HepG2 (cell line): ENCODE data around the gene PLEKHA6. TPM values are rescaled to one million over a fixed set of nuclear protein-coding genes. Genes with fewer than 3 reads are reported as not detected.
A peak's percentile ranks its signal among the peaks of the same experiment; 100 is the strongest.

Experiments
- FOXK1 ChIP-seq: sonication (generic); formaldehyde crosslinking; IDR thresholded peaks from 2 replicates; pipeline ENCODE4 v1.4.0; 2020; ENCODE audit warnings: low read depth, missing genetic modification reagents, borderline replicate concordance
- HOXA3 ChIP-seq: sonication (generic); formaldehyde crosslinking; IDR thresholded peaks from 2 replicates; pipeline ENCODE4 v1.5.0; 2020; ENCODE audit warnings: missing genetic modification reagents
- HOXD1 ChIP-seq: sonication (generic); formaldehyde crosslinking; IDR thresholded peaks from 2 replicates; pipeline ENCODE4 v1.5.0; 2020; ENCODE audit warnings: missing genetic modification reagents
- KAT7 ChIP-seq: IDR thresholded peaks from 2 replicates; pipeline ENCODE4 v1.6.1; 2018; ENCODE audit warnings: borderline replicate concordance, missing compliant biosample characterization
- KMT2B ChIP-seq: IDR thresholded peaks from 2 replicates; pipeline ENCODE4 v1.6.1; 2016; ENCODE audit warnings: missing genetic modification reagents, missing compliant biosample characterization
- MXI1 ChIP-seq: IDR thresholded peaks from 3 replicates; pipeline ENCODE4 v1.6.1; 2012; ENCODE audit warnings: low read depth, low read length, inconsistent platforms, borderline replicate concordance
- NFE2L1 ChIP-seq: sonication (generic); formaldehyde crosslinking; IDR thresholded peaks from 2 replicates; pipeline ENCODE4 v1.4.0; 2020; ENCODE audit warnings: missing genetic modification reagents, mild to moderate bottlenecking, borderline replicate concordance
- POLR2A ChIP-seq, 2 experiments: IDR thresholded peaks; 2 replicates each; pipeline ENCODE4 v1.6.1; 2011; ENCODE audit warnings: low read depth in 2 of 2, low read length in 2 of 2, mild to moderate bottlenecking in 1 of 2, moderate library complexity in 1 of 2; ENCODE audit not compliant: insufficient read depth in 1 of 2
- SRSF1 ChIP-seq: fragments of 200-400 bp; formaldehyde crosslinking; optimal IDR thresholded peaks from 2 replicates; pipeline ENCODE3; 2017; ENCODE audit warnings: mild to moderate bottlenecking, low read depth, low read length, moderate library complexity
- TAF15 ChIP-seq: fragments of 200-400 bp; formaldehyde crosslinking; IDR thresholded peaks from one replicate; pipeline ENCODE4 v1.6.1; 2018; ENCODE audit warnings: mild to moderate bottlenecking, low read depth, low read length; ENCODE audit not compliant: poor library complexity, severe bottlenecking
- ZFP1 ChIP-seq: IDR thresholded peaks from 2 replicates; pipeline ENCODE4 v1.6.1; 2016
- ZNF10 ChIP-seq: sonication (generic); formaldehyde crosslinking; IDR thresholded peaks from 2 replicates; pipeline ENCODE4 v1.4.0; 2020; ENCODE audit warnings: mild to moderate bottlenecking, low read depth, missing genetic modification reagents, borderline replicate concordance
- ZNF572 ChIP-seq: sonication (generic); formaldehyde crosslinking; IDR thresholded peaks from 2 replicates; pipeline ENCODE4 v1.5.1; 2020; ENCODE audit warnings: mild to moderate bottlenecking, missing genetic modification reagents
- ZNF615 ChIP-seq: sonication (generic); formaldehyde crosslinking; IDR thresholded peaks from 2 replicates; pipeline ENCODE4 v1.5.0; 2020; ENCODE audit warnings: mild to moderate bottlenecking, missing genetic modification reagents, borderline replicate concordance
- polyA plus RNA-seq, 8 experiments: library from polyadenylated mRNA; depleted of rRNA in 3 of 8; stranded (reverse) in 7 of 8; unstranded in 1 of 8; fragments of >200 nt; fragmentation: Illumina TruSeq in 4 of 8; extraction: Trizol in 4 of 8; gene quantifications; 2 replicates each; pipeline versions ENCODE4 v1.2.1 to v1.2.3, GENCODE V29; 2011 to 2016; ENCODE audit warnings: low read depth in 4 of 8, missing spikeins in 1 of 8, mixed read lengths in 1 of 8; ENCODE audit not compliant: insufficient read depth in 1 of 8
- total RNA-seq, 5 experiments: library from RNA; depleted of rRNA; stranded (reverse); fragments of >200 nt; fragmentation: Illumina TruSeq; extraction: Trizol; gene quantifications; 2 replicates each; pipeline ENCODE4 v1.2.3, GENCODE V29; 2016; ENCODE audit warnings: low read depth in 1 of 5
- TF ChIP-seq, protein P1 (sequence below): IDR thresholded peaks from 2 replicates; pipeline ENCODE4 v1.6.1; 2016; ENCODE audit warnings: missing compliant biosample characterization, missing genetic modification reagents, borderline replicate concordance
- TF ChIP-seq, protein P2 (sequence below): IDR thresholded peaks from 2 replicates; pipeline ENCODE4 v1.6.1; 2016; ENCODE audit warnings: low read depth, missing genetic modification reagents, missing compliant biosample characterization
- TF ChIP-seq, protein P3 (sequence below): sonication (generic); formaldehyde crosslinking; IDR thresholded peaks from 2 replicates; pipeline ENCODE4 v1.8.1; 2022; ENCODE audit warnings: mild to moderate bottlenecking, missing genetic modification reagents
- TF ChIP-seq, protein P4 (sequence below): sonication (generic); formaldehyde crosslinking; IDR thresholded peaks from 2 replicates; pipeline ENCODE4 v1.4.0; 2020; ENCODE audit warnings: missing genetic modification reagents

Gene PLEKHA6
- total and polyA plus RNA-seq, 2 of the 13 experiments (the other 11 are each of a cell fraction or from before 2014, with no cell fraction given) = 5.3 to 11.4 TPM

DNA sequence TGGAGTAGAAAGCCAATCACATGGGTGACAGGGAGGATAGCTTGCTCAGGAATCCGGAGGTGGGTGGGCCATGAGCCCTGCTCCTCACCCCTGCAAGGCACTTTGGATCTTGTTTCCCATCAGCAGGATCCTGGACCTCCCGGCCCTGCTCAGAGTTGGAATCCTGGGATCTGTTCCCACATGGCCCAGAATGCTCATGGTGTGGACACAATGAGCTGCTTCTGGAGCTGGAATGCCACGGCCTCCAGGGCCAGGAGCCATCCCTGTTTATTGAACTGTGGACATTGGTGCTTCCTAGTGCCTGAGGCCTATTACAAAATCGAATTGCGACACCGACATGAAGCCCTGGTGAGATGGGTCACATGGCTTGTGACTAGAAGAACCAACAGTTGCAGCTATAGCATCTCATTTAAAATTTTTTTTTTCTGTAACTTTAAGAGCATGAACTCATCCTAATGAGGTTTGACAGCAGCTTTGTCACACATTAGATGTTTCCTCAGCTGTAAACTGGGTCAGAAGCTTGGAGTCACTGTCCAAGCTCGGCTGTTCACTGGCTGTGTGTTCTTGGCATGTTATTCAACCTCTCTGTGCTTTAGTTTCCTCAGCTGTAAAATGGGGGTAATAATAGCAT lies 105.6 kb downstream of the PLEKHA6 start (continued):
- TF ChIP-seq, protein P1, sequence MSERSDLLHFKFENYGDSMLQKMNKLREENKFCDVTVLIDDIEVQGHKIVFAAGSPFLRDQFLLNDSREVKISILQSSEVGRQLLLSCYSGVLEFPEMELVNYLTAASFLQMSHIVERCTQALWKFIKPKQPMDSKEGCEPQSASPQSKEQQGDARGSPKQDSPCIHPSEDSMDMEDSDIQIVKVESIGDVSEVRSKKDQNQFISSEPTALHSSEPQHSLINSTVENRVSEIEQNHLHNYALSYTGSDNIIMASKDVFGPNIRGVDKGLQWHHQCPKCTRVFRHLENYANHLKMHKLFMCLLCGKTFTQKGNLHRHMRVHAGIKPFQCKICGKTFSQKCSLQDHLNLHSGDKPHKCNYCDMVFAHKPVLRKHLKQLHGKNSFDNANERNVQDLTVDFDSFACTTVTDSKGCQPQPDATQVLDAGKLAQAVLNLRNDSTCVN (CRISPR knock-in tag) = peak; percentile 94
- TF ChIP-seq, protein P2, sequence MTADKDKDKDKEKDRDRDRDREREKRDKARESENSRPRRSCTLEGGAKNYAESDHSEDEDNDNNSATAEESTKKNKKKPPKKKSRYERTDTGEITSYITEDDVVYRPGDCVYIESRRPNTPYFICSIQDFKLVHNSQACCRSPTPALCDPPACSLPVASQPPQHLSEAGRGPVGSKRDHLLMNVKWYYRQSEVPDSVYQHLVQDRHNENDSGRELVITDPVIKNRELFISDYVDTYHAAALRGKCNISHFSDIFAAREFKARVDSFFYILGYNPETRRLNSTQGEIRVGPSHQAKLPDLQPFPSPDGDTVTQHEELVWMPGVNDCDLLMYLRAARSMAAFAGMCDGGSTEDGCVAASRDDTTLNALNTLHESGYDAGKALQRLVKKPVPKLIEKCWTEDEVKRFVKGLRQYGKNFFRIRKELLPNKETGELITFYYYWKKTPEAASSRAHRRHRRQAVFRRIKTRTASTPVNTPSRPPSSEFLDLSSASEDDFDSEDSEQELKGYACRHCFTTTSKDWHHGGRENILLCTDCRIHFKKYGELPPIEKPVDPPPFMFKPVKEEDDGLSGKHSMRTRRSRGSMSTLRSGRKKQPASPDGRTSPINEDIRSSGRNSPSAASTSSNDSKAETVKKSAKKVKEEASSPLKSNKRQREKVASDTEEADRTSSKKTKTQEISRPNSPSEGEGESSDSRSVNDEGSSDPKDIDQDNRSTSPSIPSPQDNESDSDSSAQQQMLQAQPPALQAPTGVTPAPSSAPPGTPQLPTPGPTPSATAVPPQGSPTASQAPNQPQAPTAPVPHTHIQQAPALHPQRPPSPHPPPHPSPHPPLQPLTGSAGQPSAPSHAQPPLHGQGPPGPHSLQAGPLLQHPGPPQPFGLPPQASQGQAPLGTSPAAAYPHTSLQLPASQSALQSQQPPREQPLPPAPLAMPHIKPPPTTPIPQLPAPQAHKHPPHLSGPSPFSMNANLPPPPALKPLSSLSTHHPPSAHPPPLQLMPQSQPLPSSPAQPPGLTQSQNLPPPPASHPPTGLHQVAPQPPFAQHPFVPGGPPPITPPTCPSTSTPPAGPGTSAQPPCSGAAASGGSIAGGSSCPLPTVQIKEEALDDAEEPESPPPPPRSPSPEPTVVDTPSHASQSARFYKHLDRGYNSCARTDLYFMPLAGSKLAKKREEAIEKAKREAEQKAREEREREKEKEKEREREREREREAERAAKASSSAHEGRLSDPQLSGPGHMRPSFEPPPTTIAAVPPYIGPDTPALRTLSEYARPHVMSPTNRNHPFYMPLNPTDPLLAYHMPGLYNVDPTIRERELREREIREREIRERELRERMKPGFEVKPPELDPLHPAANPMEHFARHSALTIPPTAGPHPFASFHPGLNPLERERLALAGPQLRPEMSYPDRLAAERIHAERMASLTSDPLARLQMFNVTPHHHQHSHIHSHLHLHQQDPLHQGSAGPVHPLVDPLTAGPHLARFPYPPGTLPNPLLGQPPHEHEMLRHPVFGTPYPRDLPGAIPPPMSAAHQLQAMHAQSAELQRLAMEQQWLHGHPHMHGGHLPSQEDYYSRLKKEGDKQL (CRISPR knock-in tag) = peak; percentile 51; the same call in 1 of the 2 replicates
- TF ChIP-seq KAT7 (peak; percentile 26; the same call in 1 of the 2 replicates), FOXK1 (CRISPR knock-in tag) (peak; percentile 92; the same call in 1 of the 2 replicates), NFE2L1 (CRISPR knock-in tag) (no peak), TAF15 (no peak), HOXD1 (CRISPR knock-in tag) (0 out of 2 replicates have a peak, but pooled peaks have one; percentile 32), MXI1 (peak; percentile 83; the same call in 1 of the 3 replicates), SRSF1 (no peak), ZNF572 (CRISPR knock-in tag) (no peak), ZNF10 (no peak), ZFP1 (peak; percentile 86), ZNF615 (CRISPR knock-in tag) (no peak), KMT2B (CRISPR knock-in tag) (peak; percentile 57; the same call in 1 of the 2 replicates), HOXA3 (CRISPR knock-in tag) (peak; percentile 90), POLR2A (IDR thresholded peaks at IDR 0.05; ENCODE audit: insufficient read depth in 1 of 2, low read depth in 2 of 2, low read length in 2 of 2) (peak in 1 of 2 experiments; percentile 38; a peak in 1 of 4 replicates)
- TF ChIP-seq, protein P3, sequence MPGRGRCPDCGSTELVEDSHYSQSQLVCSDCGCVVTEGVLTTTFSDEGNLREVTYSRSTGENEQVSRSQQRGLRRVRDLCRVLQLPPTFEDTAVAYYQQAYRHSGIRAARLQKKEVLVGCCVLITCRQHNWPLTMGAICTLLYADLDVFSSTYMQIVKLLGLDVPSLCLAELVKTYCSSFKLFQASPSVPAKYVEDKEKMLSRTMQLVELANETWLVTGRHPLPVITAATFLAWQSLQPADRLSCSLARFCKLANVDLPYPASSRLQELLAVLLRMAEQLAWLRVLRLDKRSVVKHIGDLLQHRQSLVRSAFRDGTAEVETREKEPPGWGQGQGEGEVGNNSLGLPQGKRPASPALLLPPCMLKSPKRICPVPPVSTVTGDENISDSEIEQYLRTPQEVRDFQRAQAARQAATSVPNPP (CRISPR knock-in tag) = no peak
- TF ChIP-seq, protein P4, sequence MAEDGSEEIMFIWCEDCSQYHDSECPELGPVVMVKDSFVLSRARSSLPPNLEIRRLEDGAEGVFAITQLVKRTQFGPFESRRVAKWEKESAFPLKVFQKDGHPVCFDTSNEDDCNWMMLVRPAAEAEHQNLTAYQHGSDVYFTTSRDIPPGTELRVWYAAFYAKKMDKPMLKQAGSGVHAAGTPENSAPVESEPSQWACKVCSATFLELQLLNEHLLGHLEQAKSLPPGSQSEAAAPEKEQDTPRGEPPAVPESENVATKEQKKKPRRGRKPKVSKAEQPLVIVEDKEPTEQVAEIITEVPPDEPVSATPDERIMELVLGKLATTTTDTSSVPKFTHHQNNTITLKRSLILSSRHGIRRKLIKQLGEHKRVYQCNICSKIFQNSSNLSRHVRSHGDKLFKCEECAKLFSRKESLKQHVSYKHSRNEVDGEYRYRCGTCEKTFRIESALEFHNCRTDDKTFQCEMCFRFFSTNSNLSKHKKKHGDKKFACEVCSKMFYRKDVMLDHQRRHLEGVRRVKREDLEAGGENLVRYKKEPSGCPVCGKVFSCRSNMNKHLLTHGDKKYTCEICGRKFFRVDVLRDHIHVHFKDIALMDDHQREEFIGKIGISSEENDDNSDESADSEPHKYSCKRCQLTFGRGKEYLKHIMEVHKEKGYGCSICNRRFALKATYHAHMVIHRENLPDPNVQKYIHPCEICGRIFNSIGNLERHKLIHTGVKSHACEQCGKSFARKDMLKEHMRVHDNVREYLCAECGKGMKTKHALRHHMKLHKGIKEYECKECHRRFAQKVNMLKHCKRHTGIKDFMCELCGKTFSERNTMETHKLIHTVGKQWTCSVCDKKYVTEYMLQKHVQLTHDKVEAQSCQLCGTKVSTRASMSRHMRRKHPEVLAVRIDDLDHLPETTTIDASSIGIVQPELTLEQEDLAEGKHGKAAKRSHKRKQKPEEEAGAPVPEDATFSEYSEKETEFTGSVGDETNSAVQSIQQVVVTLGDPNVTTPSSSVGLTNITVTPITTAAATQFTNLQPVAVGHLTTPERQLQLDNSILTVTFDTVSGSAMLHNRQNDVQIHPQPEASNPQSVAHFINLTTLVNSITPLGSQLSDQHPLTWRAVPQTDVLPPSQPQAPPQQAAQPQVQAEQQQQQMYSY = 0 out of 2 replicates have a peak, but pooled peaks have one; percentile 49
